Adrenal gland (tissue), 5 donors: ENCODE measurements around the gene CDS1.

Source experiments
- POLR2A ChIP-seq, 2 donors: fragments of 450-650 bp; IDR thresholded peaks; one replicate each; pipeline ENCODE4 v1.6.1; 2017; ENCODE audit warnings: antibody characterized with exemption in 2 of 2, mild to moderate bottlenecking in 2 of 2, moderate library complexity in 1 of 2
- TF ChIP-seq, protein P1 (sequence below), 6 experiments: fragments of 450-650 bp in 4 of 6; fragments of 200-600 bp in 2 of 6; sonication (generic) in 1 of 6; IDR thresholded peaks; 1 replicate in 5 of 6; 2 replicates in 1 of 6; pipeline versions ENCODE4 v1.5.1 to v1.8.0; 2016 to 2021; ENCODE audit warnings: antibody characterized with exemption in 6 of 6, mild to moderate bottlenecking in 2 of 6, moderate library complexity in 1 of 6
- donor health status: DM: no; HTN: no; CAD: no.

DNA sequence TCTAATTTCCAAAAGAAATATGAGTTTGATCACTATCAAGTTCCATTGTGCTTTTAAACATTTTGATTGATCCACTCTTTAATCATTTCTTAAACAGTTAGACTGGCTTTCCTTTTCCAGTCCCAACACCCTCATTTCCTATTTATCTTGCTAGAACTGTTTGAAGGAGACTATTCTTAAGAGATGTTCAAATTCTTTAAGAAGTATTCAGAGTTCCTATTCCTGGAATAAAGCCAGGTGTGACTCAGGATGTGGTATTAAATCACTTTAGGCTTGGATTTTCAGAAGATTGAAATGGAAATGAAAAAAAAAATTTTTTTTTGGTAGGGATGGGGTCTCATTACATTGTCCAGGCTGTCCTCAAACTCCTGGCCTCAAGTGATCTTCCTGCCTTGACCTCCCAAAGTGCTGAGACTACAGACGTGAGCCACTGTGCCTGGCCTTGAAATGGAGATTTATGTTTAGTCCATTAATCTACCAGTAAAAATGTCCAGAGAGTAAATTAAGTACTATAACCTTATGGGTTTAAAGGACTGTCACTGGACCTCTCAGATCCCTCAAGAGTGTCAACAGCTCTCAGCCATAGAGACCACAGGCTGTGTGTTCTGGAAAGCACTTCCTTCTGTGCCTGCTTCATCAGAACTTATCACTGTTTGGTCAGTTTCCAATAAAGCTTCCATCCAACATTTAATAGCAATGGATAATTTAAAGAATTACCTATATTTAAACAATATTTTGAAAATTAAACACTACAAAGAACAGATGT lies 90.7 kb downstream of the CDS1 start:
- TF ChIP-seq, protein P1, sequence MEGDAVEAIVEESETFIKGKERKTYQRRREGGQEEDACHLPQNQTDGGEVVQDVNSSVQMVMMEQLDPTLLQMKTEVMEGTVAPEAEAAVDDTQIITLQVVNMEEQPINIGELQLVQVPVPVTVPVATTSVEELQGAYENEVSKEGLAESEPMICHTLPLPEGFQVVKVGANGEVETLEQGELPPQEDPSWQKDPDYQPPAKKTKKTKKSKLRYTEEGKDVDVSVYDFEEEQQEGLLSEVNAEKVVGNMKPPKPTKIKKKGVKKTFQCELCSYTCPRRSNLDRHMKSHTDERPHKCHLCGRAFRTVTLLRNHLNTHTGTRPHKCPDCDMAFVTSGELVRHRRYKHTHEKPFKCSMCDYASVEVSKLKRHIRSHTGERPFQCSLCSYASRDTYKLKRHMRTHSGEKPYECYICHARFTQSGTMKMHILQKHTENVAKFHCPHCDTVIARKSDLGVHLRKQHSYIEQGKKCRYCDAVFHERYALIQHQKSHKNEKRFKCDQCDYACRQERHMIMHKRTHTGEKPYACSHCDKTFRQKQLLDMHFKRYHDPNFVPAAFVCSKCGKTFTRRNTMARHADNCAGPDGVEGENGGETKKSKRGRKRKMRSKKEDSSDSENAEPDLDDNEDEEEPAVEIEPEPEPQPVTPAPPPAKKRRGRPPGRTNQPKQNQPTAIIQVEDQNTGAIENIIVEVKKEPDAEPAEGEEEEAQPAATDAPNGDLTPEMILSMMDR (IDR thresholded peaks at IDR 0.05), result no peak
- no peak for TF ChIP-seq POLR2A (IDR thresholded peaks at IDR 0.05)
